HL-60 (cell line): ENCODE measurements around the gene TMX2.
A peak's percentile ranks its signal among the peaks of the same experiment; 100 is the strongest.

ENCODE experiments used
- DNase-seq, 2 experiments: peaks; one replicate each; pipeline ENCODE4 v3.0.0-alpha.2; 2010 to 2020; ENCODE audit warnings: low read depth in 1 of 2, low spot score in 1 of 2
- H3K27ac ChIP-seq: fragments of 250-450 bp; sonication (Bioruptor Pico); replicated peaks from 2 replicates; pipeline ENCODE4 v1.5.1; 2020; ENCODE audit warnings: mild to moderate bottlenecking, moderate library complexity
- H3K27me3 ChIP-seq: fragments of 250-450 bp; sonication (Bioruptor Pico); 2 replicates; pipeline ENCODE4 v1.5.1; 2021; ENCODE audit warnings: mild to moderate bottlenecking, moderate library complexity; ENCODE audit not compliant: insufficient read depth, poor library complexity, severe bottlenecking
- H3K4me3 ChIP-seq: replicated peaks from 2 replicates; pipeline ENCODE4 v1.5.1; 2011; ENCODE audit warnings: mild to moderate bottlenecking, control low read depth, low read length; ENCODE audit not compliant: insufficient read depth
- GABPA ChIP-seq: IDR thresholded peaks from 2 replicates; pipeline ENCODE4 v1.6.1; 2012; ENCODE audit warnings: low read depth
- POLR2AphosphoS5 ChIP-seq: IDR thresholded peaks from 2 replicates; pipeline ENCODE4 v1.6.1; 2012; ENCODE audit warnings: low read depth
- SPI1 ChIP-seq: IDR thresholded peaks from 2 replicates; pipeline ENCODE4 v1.6.1; 2012; ENCODE audit warnings: low read depth, mild to moderate bottlenecking, borderline replicate concordance
- TF ChIP-seq, protein P1 (sequence below): IDR thresholded peaks from one replicate; pipeline ENCODE4 v1.5.1; 2011; ENCODE audit warnings: low read length, control low read depth, inconsistent platforms; ENCODE audit not compliant: insufficient read depth
- TF ChIP-seq, protein P2 (sequence below): IDR thresholded peaks from 2 replicates; pipeline ENCODE4 v1.6.1; 2012; ENCODE audit warnings: low read depth; ENCODE audit not compliant: insufficient replicate concordance

TMX2 gene

DNA sequence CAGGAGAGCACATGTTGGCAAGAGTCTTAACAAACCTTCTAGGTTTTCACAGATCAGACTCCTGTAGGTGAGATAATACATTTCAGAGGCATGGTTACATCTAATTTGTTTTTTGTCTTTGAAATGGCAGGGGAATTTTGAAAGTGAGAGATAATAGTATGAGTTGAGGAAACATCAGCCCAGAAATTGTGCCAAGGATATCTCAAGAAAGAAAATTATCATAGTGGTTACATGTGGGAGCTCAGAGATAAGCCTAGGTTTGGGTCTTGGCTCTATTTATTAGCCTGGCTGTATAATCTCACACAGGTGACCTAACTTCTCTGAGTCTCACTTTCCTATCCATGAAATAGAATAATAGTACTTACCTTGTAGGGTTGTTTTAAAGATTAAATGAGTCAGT lies 38.8 kb downstream of the TMX2 start:
- TF ChIP-seq, protein P1, sequence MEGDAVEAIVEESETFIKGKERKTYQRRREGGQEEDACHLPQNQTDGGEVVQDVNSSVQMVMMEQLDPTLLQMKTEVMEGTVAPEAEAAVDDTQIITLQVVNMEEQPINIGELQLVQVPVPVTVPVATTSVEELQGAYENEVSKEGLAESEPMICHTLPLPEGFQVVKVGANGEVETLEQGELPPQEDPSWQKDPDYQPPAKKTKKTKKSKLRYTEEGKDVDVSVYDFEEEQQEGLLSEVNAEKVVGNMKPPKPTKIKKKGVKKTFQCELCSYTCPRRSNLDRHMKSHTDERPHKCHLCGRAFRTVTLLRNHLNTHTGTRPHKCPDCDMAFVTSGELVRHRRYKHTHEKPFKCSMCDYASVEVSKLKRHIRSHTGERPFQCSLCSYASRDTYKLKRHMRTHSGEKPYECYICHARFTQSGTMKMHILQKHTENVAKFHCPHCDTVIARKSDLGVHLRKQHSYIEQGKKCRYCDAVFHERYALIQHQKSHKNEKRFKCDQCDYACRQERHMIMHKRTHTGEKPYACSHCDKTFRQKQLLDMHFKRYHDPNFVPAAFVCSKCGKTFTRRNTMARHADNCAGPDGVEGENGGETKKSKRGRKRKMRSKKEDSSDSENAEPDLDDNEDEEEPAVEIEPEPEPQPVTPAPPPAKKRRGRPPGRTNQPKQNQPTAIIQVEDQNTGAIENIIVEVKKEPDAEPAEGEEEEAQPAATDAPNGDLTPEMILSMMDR, result no peak
- TF ChIP-seq GABPA, result no peak
- TF ChIP-seq, protein P2, sequence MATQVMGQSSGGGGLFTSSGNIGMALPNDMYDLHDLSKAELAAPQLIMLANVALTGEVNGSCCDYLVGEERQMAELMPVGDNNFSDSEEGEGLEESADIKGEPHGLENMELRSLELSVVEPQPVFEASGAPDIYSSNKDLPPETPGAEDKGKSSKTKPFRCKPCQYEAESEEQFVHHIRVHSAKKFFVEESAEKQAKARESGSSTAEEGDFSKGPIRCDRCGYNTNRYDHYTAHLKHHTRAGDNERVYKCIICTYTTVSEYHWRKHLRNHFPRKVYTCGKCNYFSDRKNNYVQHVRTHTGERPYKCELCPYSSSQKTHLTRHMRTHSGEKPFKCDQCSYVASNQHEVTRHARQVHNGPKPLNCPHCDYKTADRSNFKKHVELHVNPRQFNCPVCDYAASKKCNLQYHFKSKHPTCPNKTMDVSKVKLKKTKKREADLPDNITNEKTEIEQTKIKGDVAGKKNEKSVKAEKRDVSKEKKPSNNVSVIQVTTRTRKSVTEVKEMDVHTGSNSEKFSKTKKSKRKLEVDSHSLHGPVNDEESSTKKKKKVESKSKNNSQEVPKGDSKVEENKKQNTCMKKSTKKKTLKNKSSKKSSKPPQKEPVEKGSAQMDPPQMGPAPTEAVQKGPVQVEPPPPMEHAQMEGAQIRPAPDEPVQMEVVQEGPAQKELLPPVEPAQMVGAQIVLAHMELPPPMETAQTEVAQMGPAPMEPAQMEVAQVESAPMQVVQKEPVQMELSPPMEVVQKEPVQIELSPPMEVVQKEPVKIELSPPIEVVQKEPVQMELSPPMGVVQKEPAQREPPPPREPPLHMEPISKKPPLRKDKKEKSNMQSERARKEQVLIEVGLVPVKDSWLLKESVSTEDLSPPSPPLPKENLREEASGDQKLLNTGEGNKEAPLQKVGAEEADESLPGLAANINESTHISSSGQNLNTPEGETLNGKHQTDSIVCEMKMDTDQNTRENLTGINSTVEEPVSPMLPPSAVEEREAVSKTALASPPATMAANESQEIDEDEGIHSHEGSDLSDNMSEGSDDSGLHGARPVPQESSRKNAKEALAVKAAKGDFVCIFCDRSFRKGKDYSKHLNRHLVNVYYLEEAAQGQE, result no peak
- TF ChIP-seq POLR2AphosphoS5, result no peak
- no peak for TF ChIP-seq SPI1
- H3K4me3 ChIP-seq, result no peak overlapping the region
- no peak for DNase-seq
- H3K27ac ChIP-seq, result no peak overlapping the region
- H3K27me3 ChIP-seq, result no peaks in the 10 kb centered on the region

DNA sequence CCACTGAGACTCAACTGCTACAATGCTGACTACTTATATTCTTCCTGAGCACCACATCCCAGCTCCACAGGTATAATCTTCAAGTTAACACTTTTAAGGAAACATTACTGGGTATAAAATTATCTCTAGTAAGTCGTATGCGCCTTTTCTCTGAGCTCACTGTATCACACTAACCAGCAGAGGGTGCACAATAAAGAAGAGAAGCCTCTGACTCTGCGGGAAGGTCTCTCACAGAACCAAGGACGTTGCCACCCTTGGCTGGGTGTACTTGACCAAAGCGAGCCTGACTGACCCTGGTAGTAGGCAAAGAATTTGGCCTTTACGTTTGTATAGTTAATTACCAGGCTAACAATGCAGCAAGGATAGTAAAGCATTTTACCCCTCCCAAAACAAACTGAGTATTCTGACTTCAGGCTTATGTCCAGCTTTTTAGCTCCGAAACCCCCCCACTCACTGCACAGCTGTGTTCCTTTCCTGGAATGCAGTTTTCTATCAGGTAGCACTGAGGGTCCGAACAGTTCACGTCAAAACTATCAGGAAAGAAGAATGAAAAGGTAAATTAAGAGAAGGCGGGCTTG lies 39.4 kb downstream of the TMX2 start, which contains the start of gene BTBD18:
TSS of gene BTBD18 (minus strand) at position 144 of the 578 bp plus-strand sequence. CDS start 631 bp downstream, outside the sequence.
- TF ChIP-seq, protein P1, result peak; percentile 7
- no peak for TF ChIP-seq SPI1
- Histone ChIP-seq H3K27ac (no peak within 1 kb of the TSS), H3K27me3 (no peaks in the 10 kb centered on the region), H3K4me3 (no peak within 1 kb of the TSS)
- peak in 1 of 2 experiments; percentile 42 for DNase-seq

DNA sequence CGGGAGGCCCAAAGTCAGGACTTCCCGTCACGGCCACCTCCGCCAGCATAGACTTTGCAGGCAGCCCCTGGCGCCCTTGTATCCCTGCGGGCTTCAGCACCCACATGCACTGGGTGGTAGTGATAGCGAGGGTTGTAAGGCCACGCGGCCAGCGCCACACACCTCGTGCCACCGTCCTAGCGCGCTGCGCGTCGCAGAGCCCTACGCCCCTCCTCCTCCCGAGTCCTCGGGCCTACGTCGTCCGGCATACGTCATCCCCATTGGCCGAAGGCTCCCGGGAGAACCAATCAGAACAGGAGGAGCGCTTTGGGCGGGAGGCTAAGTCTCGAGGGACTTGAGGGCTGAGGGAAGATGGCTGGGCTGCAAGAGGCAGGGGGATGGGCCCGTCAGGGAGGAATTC lies 40.6 kb downstream of the TMX2 start:
- TF ChIP-seq POLR2AphosphoS5 (no peak), SPI1 (no peak), GABPA (no peak)
- TF ChIP-seq, protein P1, result no peak
- TF ChIP-seq, protein P2, result no peak
- no peak for DNase-seq
- H3K4me3 ChIP-seq, result no peak overlapping the region
- H3K27me3 ChIP-seq, result no peaks in the 10 kb centered on the region
- H3K27ac ChIP-seq, result no peak overlapping the region

DNA sequence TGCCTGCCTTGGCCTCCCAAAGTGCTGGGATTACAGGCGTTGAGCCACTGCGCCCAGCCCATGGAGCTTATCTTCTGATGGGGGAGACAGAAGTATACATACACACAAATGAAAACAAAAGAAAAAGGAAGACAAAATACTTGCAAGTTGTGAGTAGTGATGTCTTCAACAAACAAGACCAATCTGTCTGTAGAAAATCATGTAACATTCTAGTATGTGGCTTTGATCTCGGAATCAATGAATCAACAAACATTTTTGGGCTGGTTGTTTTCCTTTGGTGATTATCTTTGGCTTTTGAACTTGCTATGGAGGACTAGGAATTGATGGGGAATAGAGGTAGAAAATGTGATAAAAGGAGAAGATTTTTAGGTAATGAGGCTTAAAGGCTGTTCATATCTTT lies 45.8 kb downstream of the TMX2 start:
- H3K27me3 ChIP-seq, result no peaks in the 10 kb centered on the region
- H3K4me3 ChIP-seq, result no peak overlapping the region
- DNase-seq, result no peak
- TF ChIP-seq POLR2AphosphoS5, result no peak
- no peak for TF ChIP-seq GABPA
- TF ChIP-seq, protein P1, result no peak
- TF ChIP-seq, protein P2, result no peak
- TF ChIP-seq SPI1, result no peak
- no peak overlapping the region for H3K27ac ChIP-seq
